RCC 7860 (cell line): ENCODE measurements around the gene RAF1.
"Not testable (repeated sequence)": the region's sequence is repeated elsewhere in the genome, so short reads cannot be mapped to it uniquely, and the experiment has no call there.

ENCODE experiments used
- DNase-seq: peaks from one replicate; pipeline ENCODE4 v3.0.0-alpha.2; 2015; ENCODE audit warnings: low spot score
- FAIRE-seq: peaks from 2 replicates; lab custom pipeline; 2012; peaks lifted over from hg19 to GRCh38; lab: Jason Lieb, UNC

The RAF1 gene

GRCh38 chr3:12643724-12644123 lies 20.2 kb downstream of the RAF1 start:
- DNase-seq (no peak), FAIRE-seq (no peak)

GRCh38 chr3:12643010-12643380 lies 20.9 kb downstream of the RAF1 start:
- no peak for FAIRE-seq
- DNase-seq, result no peak

- not testable (repeated sequence) for FAIRE-seq, DNase-seq
These were observed 23.1 kb downstream of the RAF1 start for GRCh38 chr3:12640853-12641252.

- no peak for FAIRE-seq
- DNase-seq, result no peak
These were observed 25.8 kb downstream of the RAF1 start for GRCh38 chr3:12638105-12638504.

- FAIRE-seq, result no peak
- no peak for DNase-seq
These were observed 30.8 kb downstream of the RAF1 start for GRCh38 chr3:12633108-12633507.

- no peak for FAIRE-seq
- no peak for DNase-seq
These were observed 31.4 kb downstream of the RAF1 start for GRCh38 chr3:12632523-12632922.

- not testable (repeated sequence) for DNase-seq, FAIRE-seq
These were observed 33.1 kb downstream of the RAF1 start for GRCh38 chr3:12630843-12631242.

- no peak for FAIRE-seq
These were observed 33.6 kb downstream of the RAF1 start for GRCh38 chr3:12630292-12630691.

GRCh38 chr3:12629560-12629959 lies 34.4 kb downstream of the RAF1 start:
- FAIRE-seq (no peak), DNase-seq (no peak)

More at GRCh38 chr3:12630292-12630691, 33.6 kb downstream of the RAF1 start:
- no peak for DNase-seq

- no peak for FAIRE-seq
These were observed 35.1 kb downstream of the RAF1 start for GRCh38 chr3:12628813-12629212.

GRCh38 chr3:12627370-12627769 lies 36.5 kb downstream of the RAF1 start:
- DNase-seq, result no peak
- no peak for FAIRE-seq

More at GRCh38 chr3:12628813-12629212, 35.1 kb downstream of the RAF1 start:
- DNase-seq, result no peak

- not testable (repeated sequence) for FAIRE-seq, DNase-seq
These were observed 39.0 kb downstream of the RAF1 start for GRCh38 chr3:12624964-12625363.

- no peak for FAIRE-seq
- DNase-seq, result no peak
These were observed 39.9 kb downstream of the RAF1 start for GRCh38 chr3:12624056-12624455.

GRCh38 chr3:12622335-12622734 lies 41.6 kb downstream of the RAF1 start:
- FAIRE-seq (no peak), DNase-seq (no peak)

GRCh38 chr3:12620729-12621128 lies 43.2 kb downstream of the RAF1 start:
- no peak for FAIRE-seq
- no peak for DNase-seq

GRCh38 chr3:12620305-12620704 lies 43.6 kb downstream of the RAF1 start:
- FAIRE-seq (no peak), DNase-seq (no peak)

- DNase-seq (no peak), FAIRE-seq (no peak)
These were observed 45.5 kb downstream of the RAF1 start for GRCh38 chr3:12618426-12618825.

- FAIRE-seq (no peak), DNase-seq (no peak)
These were observed 48.7 kb downstream of the RAF1 start for GRCh38 chr3:12615266-12615665.

GRCh38 chr3:12613250-12613649 lies 50.7 kb downstream of the RAF1 start:
- DNase-seq, result no peak
- FAIRE-seq, result no peak

- no peak for FAIRE-seq
- no peak for DNase-seq
These were observed 51.2 kb downstream of the RAF1 start for GRCh38 chr3:12612514-12613226.

GRCh38 chr3:12611117-12611516 lies 52.8 kb downstream of the RAF1 start:
- FAIRE-seq, result no peak

GRCh38 chr3:12608376-12608775 lies 55.5 kb downstream of the RAF1 start:
- no peak for FAIRE-seq
- no peak for DNase-seq

More at GRCh38 chr3:12611117-12611516, 52.8 kb downstream of the RAF1 start:
- no peak for DNase-seq

- DNase-seq, result no peak
- no peak for FAIRE-seq
These were observed 59.9 kb downstream of the RAF1 start for GRCh38 chr3:12603969-12604368.
